K562 (cell line): ENCODE data around the gene LRRC25. TPM values are rescaled to one million over a fixed set of nuclear protein-coding genes. Genes with fewer than 3 reads are reported as not detected.
A peak's percentile ranks its signal among the peaks of the same experiment; 100 is the strongest.

Experiments used
- CHD4 ChIP-seq: fragments of 200-600 bp; sonication (generic); IDR thresholded peaks from 3 replicates; pipeline ENCODE4 v1.6.1; 2012; ENCODE audit warnings: low read depth, mild to moderate bottlenecking, mixed read lengths, low read length, inconsistent platforms; ENCODE audit not compliant: insufficient read depth, insufficient replicate concordance, poor library complexity, severe bottlenecking
- ELF1 ChIP-seq: fragments of 200-800 bp; sonication (Bioruptor generic); IDR thresholded peaks from 2 replicates; pipeline ENCODE4 v1.6.1; 2016; ENCODE audit warnings: missing genetic modification characterization, missing compliant biosample characterization
- SPI1 ChIP-seq: IDR thresholded peaks from 2 replicates; pipeline ENCODE4 v1.6.1; 2011; ENCODE audit warnings: low read depth, low read length, control low read depth, borderline replicate concordance
- TAF7 ChIP-seq: fragments of 450-650 bp; IDR thresholded peaks from 2 replicates; pipeline ENCODE4 v1.6.1; 2016; ENCODE audit warnings: missing genetic modification characterization, missing compliant biosample characterization
- ZNF41 ChIP-seq: fragments of 250-450 bp; sonication (Bioruptor Pico); conservative IDR thresholded peaks from 2 replicates; pipeline ENCODE4 v1.4.0; 2020; ENCODE audit warnings: mild to moderate bottlenecking
- polyA plus RNA-seq, 8 experiments: library from polyadenylated mRNA; depleted of rRNA in 4 of 8; stranded (reverse) in 5 of 8; unstranded in 3 of 8; fragments of >200 nt; fragmentation: Nextera tagmentation in 2 of 8; fragmentation: Illumina TruSeq in 1 of 8; extraction: Ambion mirVana in 2 of 8; extraction: Trizol in 1 of 8; gene quantifications; 2 replicates each; pipeline versions ENCODE4 v1.2.1 to v1.2.3, GENCODE V29; 2011 to 2014; ENCODE audit warnings: inconsistent platforms in 1 of 8, missing spikeins in 1 of 8
- total RNA-seq, 7 experiments: library from RNA; depleted of rRNA in 6 of 7; stranded (reverse); fragments of >200 nt in 6 of 7; fragmentation: Illumina TruSeq in 2 of 7; extraction: Trizol in 2 of 7; gene quantifications; 2 replicates each; pipeline versions ENCODE4 v1.2.1 to v1.2.3, GENCODE V29; 2011 to 2021; ENCODE audit warnings: low replicate concordance in 1 of 7
- TF ChIP-seq, protein P1 (sequence below): fragments of 250-450 bp; sonication (Bioruptor Pico); IDR thresholded peaks from 2 replicates; pipeline ENCODE4 v1.5.0; 2021; ENCODE audit warnings: mild to moderate bottlenecking, moderate library complexity
- TF ChIP-seq, protein P2 (sequence below): fragments of 200-800 bp; sonication (Bioruptor generic); IDR thresholded peaks from 2 replicates; pipeline ENCODE4 v1.6.1; 2017; ENCODE audit warnings: missing genetic modification characterization, missing compliant biosample characterization
- TF ChIP-seq, protein P3 (sequence below), 2 experiments: fragments of 450-650 bp; IDR thresholded peaks; 2 replicates each; pipeline ENCODE4 v1.6.1; 2018; ENCODE audit warnings: mild to moderate bottlenecking in 2 of 2, low read depth in 1 of 2; ENCODE audit not compliant: partially characterized antibody in 2 of 2
- TF ChIP-seq, protein P4 (sequence below), 2 experiments: fragments of 450-650 bp; IDR thresholded peaks; 2 replicates each; pipeline ENCODE4 v1.6.1; 2016; ENCODE audit warnings: mild to moderate bottlenecking in 2 of 2, borderline replicate concordance in 1 of 2, low read depth in 1 of 2, moderate library complexity in 1 of 2

The LRRC25 gene
- total and polyA plus RNA-seq, 9 of the 15 experiments (the other 6 are each of a cell fraction or from before 2014, with no cell fraction given), result 0.07 to 0.36 (median 0.10) TPM; not detected in 3

DNA sequence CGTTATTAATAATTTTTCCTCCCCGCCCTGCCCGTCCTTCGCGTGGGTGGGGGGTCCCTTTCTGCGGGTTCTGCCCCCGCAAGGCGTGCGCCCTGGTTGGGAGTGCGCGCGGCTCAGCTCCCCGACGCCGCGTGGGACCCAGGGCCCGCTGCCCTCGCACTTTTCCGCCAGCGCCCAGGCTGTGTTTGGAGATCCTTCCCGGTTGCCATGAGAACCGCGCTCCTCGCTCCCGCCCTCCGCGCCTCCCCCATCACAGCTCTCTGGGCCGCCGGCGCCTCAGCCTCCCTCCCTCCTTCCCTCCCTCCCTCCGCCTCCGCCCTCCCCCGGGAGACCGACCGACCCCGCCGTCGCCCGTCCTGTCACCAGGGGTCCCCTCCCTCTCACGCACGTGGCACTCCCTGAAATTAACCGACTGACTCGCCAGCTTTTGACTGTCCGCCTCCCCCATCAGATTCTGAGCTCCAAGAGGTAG, 19.4 kb upstream of the LRRC25 start (continued):
- TF ChIP-seq, protein P1, sequence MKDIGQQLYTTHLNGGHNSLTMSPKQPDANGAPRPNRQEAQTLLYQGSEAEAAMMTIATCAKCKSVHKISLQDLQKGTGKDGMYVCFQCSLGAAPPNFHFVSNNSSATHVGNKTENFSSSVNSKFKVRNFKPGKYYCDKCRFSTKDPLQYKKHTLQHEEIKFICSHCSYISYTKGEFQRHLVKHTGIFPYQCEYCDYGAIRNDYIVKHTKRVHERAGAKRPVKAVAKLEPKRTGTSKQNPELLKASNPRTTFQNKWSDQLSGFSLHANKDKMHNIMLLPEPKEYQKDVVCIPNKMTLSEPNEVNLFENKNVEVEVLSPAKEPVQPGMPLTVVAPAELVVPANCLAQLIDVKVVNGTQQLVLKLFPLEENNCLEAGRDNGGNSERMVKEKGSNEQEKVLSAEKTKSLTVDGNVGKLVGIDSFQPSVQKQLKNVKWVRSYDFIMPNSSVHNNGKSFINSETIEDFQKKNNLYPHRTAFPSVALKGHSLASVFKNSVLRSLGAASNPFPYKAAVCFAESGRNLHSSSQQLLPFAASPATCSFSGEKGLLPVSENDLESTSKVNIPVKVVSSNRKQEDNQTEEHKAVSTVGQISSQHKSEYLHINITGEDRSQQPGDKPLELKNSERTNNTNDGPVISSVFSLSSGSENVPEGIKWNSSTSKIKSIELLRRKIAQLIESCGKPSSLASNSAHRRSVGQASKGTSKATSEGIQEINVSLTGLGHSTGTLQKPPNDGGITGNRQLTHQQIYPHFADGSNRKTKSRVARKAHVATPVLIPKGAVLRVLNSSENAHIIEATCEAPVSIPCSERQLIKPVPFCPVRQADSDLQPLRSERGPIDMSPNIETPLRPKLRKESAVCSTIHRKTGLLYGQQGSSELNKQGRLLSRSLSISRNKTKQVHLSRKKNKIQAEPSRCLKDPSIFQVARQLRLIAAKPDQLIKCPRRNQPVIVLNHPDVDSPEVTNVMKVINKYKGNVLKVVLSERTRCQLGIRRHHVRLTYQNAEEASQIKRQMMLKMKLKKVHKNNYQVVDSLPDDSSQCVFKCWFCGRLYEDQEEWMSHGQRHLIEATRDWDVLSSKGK (CRISPR knock-in tag), result no peak
- TF ChIP-seq, protein P2, sequence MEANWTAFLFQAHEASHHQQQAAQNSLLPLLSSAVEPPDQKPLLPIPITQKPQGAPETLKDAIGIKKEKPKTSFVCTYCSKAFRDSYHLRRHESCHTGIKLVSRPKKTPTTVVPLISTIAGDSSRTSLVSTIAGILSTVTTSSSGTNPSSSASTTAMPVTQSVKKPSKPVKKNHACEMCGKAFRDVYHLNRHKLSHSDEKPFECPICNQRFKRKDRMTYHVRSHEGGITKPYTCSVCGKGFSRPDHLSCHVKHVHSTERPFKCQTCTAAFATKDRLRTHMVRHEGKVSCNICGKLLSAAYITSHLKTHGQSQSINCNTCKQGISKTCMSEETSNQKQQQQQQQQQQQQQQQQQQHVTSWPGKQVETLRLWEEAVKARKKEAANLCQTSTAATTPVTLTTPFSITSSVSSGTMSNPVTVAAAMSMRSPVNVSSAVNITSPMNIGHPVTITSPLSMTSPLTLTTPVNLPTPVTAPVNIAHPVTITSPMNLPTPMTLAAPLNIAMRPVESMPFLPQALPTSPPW, result peak; percentile 80
- TF ChIP-seq, protein P3, sequence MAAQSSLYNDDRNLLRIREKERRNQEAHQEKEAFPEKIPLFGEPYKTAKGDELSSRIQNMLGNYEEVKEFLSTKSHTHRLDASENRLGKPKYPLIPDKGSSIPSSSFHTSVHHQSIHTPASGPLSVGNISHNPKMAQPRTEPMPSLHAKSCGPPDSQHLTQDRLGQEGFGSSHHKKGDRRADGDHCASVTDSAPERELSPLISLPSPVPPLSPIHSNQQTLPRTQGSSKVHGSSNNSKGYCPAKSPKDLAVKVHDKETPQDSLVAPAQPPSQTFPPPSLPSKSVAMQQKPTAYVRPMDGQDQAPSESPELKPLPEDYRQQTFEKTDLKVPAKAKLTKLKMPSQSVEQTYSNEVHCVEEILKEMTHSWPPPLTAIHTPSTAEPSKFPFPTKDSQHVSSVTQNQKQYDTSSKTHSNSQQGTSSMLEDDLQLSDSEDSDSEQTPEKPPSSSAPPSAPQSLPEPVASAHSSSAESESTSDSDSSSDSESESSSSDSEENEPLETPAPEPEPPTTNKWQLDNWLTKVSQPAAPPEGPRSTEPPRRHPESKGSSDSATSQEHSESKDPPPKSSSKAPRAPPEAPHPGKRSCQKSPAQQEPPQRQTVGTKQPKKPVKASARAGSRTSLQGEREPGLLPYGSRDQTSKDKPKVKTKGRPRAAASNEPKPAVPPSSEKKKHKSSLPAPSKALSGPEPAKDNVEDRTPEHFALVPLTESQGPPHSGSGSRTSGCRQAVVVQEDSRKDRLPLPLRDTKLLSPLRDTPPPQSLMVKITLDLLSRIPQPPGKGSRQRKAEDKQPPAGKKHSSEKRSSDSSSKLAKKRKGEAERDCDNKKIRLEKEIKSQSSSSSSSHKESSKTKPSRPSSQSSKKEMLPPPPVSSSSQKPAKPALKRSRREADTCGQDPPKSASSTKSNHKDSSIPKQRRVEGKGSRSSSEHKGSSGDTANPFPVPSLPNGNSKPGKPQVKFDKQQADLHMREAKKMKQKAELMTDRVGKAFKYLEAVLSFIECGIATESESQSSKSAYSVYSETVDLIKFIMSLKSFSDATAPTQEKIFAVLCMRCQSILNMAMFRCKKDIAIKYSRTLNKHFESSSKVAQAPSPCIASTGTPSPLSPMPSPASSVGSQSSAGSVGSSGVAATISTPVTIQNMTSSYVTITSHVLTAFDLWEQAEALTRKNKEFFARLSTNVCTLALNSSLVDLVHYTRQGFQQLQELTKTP (IDR thresholded peaks at IDR 0.05; ENCODE audit: low read depth in 1 of 2, partially characterized antibody in 2 of 2), result peak in 1 of 2 experiments; percentile 14
- TF ChIP-seq, protein P4, sequence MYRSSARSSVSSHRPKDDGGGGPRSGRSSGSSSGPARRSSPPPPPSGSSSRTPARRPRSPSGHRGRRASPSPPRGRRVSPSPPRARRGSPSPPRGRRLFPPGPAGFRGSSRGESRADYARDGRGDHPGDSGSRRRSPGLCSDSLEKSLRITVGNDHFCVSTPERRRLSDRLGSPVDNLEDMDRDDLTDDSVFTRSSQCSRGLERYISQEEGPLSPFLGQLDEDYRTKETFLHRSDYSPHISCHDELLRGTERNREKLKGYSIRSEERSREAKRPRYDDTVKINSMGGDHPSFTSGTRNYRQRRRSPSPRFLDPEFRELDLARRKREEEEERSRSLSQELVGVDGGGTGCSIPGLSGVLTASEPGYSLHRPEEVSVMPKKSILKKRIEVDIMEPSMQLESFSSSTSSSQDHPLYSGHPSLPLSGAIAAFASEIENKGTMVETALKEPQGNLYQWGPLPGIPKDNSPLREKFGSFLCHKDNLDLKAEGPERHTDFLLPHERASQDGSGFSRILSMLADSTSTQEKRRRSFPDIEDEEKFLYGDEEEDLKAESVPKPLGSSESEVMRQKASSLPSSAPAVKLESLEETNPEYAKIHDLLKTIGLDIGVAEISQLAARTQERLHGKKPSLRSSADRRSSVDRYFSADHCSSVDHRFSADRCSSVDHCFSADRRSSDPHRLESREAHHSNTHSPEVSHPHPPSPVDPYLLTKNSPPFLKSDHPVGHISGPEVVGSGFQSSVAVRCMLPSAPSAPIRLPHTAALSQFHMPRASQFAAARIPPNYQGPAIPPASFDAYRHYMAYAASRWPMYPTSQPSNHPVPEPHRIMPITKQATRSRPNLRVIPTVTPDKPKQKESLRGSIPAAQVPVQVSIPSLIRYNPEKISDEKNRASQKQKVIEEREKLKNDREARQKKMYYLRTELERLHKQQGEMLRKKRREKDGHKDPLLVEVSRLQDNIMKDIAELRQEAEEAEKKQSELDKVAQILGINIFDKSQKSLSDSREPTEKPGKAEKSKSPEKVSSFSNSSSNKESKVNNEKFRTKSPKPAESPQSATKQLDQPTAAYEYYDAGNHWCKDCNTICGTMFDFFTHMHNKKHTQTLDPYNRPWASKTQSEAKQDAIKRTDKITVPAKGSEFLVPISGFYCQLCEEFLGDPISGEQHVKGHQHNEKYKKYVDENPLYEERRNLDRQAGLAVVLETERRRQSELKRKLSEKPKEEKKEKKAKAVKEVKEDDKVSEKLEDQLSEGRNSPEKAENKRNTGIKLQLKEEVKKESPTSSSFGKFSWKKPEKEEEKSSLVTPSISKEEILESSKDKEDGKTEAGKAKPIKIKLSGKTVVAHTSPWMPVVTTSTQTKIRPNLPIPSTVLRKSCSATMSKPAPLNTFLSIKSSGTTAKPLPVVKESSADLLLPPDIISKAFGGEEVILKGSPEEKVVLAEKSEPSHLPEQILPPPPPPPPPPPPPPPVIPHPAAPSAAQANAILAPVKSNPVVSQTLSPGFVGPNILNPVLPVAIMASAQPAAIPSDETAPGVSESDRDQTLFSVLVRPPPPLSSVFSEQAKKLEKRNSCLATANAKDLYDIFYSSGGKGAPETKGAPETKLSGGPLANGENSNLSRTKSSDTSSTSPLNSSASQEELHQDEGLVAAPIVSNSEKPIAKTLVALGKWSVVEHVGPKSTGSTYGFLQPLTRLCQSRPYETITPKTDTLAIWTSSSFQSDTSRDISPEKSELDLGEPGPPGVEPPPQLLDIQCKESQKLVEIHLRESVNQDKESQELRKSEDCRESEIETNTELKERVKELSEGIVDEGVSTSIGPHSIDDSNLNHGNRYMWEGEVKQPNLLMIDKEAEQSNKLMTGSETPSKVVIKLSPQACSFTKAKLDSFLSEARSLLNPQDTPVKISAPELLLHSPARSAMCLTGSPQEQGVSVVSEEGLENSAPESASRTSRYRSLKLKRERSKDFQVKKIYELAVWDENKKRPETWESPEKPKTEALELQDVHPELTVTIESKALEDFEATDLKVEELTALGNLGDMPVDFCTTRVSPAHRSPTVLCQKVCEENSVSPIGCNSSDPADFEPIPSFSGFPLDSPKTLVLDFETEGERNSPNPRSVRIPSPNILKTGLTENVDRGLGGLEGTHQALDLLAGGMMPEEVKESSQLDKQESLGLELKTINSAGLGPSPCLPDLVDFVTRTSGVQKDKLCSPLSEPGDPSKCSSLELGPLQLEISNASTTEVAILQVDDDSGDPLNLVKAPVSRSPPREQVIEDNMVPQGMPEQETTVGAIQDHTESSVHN (IDR thresholded peaks at IDR 0.05; ENCODE audit: borderline replicate concordance in 1 of 2, low read depth in 1 of 2), result no peak
- no peak for TF ChIP-seq ZNF41 (CRISPR knock-in tag)
- TF ChIP-seq CHD4, result no peak
- TF ChIP-seq ELF1 (tag), result no peak
- no peak for TF ChIP-seq SPI1
- TF ChIP-seq TAF7 (tag), result no peak
